GM12875 (cell line): ENCODE data around the gene CYBRD1.

ENCODE experiments used
- H3K4me3 ChIP-seq: one replicate; pipeline ENCODE4 v1.5.1; 2011; ENCODE audit warnings: low read depth, low read length, control low read depth
- CTCF ChIP-seq: IDR thresholded peaks from 2 replicates; pipeline ENCODE4 v1.5.1; 2011; ENCODE audit warnings: low read depth, mild to moderate bottlenecking, control low read depth, inconsistent platforms, low read length, moderate library complexity, borderline replicate concordance; ENCODE audit not compliant: insufficient read depth

The CYBRD1 gene

GRCh38 chr2:171505374-171505773, 16.9 kb upstream of the CYBRD1 start:
- H3K4me3 ChIP-seq: no peak overlapping the region
- TF ChIP-seq CTCF: no peak

GRCh38 chr2:171509945-171510731, 12.1 kb upstream of the CYBRD1 start:
- no peak for TF ChIP-seq CTCF
- H3K4me3 ChIP-seq: no peak overlapping the region

DNA sequence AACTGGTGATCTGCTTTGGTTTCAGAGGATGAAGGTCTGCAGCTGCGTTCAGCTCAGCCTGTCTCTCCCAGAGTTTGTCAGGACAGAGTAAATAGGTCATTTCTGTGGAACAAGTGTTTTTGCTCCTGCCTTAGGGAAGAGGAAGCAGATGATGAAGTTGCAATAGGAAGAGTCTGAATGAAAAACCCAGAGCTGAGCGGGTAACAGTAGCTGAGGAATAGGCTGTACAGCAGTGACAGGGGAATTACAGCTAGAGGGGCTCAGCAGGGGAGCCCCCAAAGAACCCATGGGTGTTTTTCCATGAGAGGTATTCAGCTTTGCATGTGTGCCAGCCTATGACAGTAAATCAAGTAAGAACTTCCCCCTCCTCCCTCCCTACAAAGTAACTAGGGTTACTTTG, 10.3 kb upstream of the CYBRD1 start:
- no peak overlapping the region for H3K4me3 ChIP-seq
- no peak for TF ChIP-seq CTCF

DNA sequence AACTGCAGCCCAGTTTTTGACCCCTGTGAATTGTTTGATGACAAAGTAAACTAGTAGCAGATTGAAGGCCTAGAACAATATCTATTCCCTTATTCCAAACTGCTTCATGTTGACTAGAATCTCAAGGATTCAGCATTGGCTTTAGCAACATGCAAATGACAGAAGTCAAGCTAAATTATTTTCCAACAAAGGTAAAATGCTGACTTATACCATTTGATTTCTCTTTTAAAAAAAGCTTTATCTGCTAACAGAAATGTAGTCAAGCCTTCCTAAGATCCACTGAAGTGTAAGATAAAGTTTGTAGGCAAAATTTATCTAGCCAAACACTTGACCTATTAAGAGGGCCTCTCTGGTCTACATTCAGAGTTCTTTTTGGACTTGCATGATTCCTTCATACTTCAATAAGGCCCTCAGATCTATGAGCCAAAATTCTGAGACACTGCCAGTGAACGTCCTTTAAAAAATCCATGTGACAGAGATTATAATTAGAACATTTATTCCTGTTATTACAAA, 9.5 kb upstream of the CYBRD1 start:
- H3K4me3 ChIP-seq: no peak overlapping the region
- no peak for TF ChIP-seq CTCF

- H3K4me3 ChIP-seq: no peak overlapping the region
- no peak for TF ChIP-seq CTCF
Measured at GRCh38 chr2:171513719-171514160, 8.5 kb upstream of the CYBRD1 start.

DNA sequence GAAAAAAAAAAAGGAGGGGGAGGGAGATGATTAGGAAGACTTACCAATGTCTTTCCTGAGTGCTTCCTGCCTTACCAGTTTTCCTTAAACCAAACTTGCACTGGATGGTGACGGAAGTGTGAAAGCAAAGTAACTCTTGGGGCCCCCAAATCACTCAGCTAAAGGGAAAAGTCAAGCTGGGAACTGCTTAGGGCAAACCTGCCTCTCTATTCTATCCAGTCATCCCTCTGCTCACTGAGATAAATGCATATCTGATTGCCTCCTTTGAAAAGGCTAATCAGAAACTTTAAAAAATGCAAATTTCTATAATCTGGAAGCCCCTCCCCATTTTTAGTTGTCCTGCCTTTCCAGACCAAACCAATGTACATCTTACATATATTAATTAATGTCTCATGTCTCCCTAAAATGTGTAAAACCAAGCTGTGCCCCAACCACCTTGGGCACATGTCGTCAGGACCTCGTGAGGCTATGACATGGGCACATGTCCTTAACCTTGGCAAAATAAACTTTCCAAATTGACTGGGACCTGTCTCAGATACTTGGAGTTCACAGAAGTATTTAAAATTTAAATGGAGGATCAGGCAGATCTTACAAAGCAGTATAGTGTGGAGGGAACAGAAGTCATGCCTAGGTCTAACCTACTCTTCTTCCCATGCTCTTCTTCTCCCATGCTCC, 7.2 kb upstream of the CYBRD1 start:
- no peak overlapping the region for H3K4me3 ChIP-seq
- TF ChIP-seq CTCF: no peak

- no peak for TF ChIP-seq CTCF
- no peak overlapping the region for H3K4me3 ChIP-seq
Measured at GRCh38 chr2:171515672-171516298, 6.5 kb upstream of the CYBRD1 start.
